ENCODE measurements around the gene ALG12.

GRCh38 chr22:49906799-49907290 lies 11.4 kb downstream of the ALG12 start:
- TF ChIP-seq, protein P1, sequence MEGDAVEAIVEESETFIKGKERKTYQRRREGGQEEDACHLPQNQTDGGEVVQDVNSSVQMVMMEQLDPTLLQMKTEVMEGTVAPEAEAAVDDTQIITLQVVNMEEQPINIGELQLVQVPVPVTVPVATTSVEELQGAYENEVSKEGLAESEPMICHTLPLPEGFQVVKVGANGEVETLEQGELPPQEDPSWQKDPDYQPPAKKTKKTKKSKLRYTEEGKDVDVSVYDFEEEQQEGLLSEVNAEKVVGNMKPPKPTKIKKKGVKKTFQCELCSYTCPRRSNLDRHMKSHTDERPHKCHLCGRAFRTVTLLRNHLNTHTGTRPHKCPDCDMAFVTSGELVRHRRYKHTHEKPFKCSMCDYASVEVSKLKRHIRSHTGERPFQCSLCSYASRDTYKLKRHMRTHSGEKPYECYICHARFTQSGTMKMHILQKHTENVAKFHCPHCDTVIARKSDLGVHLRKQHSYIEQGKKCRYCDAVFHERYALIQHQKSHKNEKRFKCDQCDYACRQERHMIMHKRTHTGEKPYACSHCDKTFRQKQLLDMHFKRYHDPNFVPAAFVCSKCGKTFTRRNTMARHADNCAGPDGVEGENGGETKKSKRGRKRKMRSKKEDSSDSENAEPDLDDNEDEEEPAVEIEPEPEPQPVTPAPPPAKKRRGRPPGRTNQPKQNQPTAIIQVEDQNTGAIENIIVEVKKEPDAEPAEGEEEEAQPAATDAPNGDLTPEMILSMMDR (IDR thresholded peaks at IDR 0.05; ENCODE audit: insufficient read depth, low read length, poor library complexity, severe bottlenecking): no peak
- TF ChIP-seq EZH2phosphoT487 (conservative IDR thresholded peaks at IDR 0.05; ENCODE audit: low read length): no peak

All from SU-DHL-6 (cell line).